ENCODE results near the gene USP37.

DNA sequence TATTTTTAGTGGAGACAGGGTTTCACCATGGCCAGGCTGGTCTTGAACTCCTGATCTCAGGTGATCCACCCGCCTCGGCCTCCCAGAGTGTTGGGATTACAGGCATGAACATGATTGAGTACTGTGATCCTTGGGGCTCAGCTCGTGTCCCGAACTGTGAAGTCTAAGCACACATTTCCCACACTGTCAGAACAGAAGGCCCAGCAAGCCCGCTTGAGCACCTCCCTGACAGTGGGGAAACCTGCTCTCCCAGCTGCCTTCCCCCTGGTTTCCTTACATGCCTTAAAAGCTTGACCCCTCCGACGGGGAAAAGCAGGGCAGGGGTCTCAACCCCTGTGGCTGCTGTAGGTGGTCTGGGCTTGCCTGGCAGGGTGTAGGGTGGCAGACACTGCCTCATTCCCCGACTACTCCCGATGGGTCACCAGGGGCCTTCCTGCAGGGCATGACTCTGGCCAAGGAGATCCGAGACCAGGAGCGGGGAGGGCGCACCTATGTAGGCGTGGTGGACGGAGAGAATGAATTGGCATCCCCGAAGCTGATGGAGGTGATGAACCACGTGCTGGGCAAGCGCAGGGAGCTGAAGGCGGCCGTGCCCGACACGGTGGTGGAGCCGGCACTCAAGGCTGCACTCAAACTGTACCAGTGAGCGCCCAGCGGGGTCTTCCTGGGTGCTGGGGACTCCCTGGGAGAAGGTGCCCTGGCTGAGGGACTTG, 139.1 kb downstream of the USP37 start:
- TF ChIP-seq POLR2A (IDR thresholded peaks at IDR 0.05; ENCODE audit: low read length) (no peak), GATA1 (IDR thresholded peaks at IDR 0.05; ENCODE audit: low read depth, low read length) (no peak)

All from erythroblast (primary cell).